ENCODE data around the gene HES3.

Gene HES3

GRCh38 chr1:6288665-6289064, 44.7 kb downstream of the HES3 start:
- no peak overlapping the region for H2AFZ ChIP-seq (ENCODE audit: low read depth, low read length)
- peaks cover 17% of the 10 kb centered on the region for H3K4me1 ChIP-seq (ENCODE audit: low read length)
- H3K9me3 ChIP-seq (ENCODE audit: insufficient read depth, low read length) = no peaks in the 10 kb centered on the region
- TF ChIP-seq CTCF (IDR thresholded peaks at IDR 0.05; ENCODE audit: low read depth, low read length) (no peak), EZH2phosphoT487 (IDR thresholded peaks at IDR 0.05; ENCODE audit: low read depth) (no peak)
- no peak overlapping the region for H3K9ac ChIP-seq (ENCODE audit: low read length)
- H3K36me3 ChIP-seq (replicated peaks; ENCODE audit: low read depth, low read length) = no peaks in the 10 kb centered on the region
- H3K79me2 ChIP-seq (ENCODE audit: low read length) = no peaks in the 10 kb centered on the region
- no peaks in the 10 kb centered on the region for H4K20me1 ChIP-seq (ENCODE audit: insufficient read depth, low read length)
- H3K27ac ChIP-seq (ENCODE audit: low read length) = no peak overlapping the region
- no peaks in the 10 kb centered on the region for H3K27me3 ChIP-seq (ENCODE audit: low read depth, low read length)
- H3K4me2 ChIP-seq (ENCODE audit: low read length) = no peak overlapping the region
- no peak overlapping the region for H3K4me3 ChIP-seq (ENCODE audit: low read length)

GRCh38 chr1:6292102-6292501, 48.1 kb downstream of the HES3 start:
- TF ChIP-seq EZH2phosphoT487 (IDR thresholded peaks at IDR 0.05; ENCODE audit: low read depth) = no peak
- TF ChIP-seq CTCF (IDR thresholded peaks at IDR 0.05; ENCODE audit: low read depth, low read length) = no peak
- no peak overlapping the region for H2AFZ ChIP-seq (ENCODE audit: low read depth, low read length)
- H3K9me3 ChIP-seq (ENCODE audit: insufficient read depth, low read length) = no peaks in the 10 kb centered on the region
- H3K4me2 ChIP-seq (ENCODE audit: low read length) = no peak overlapping the region
- no peaks in the 10 kb centered on the region for H3K27me3 ChIP-seq (ENCODE audit: low read depth, low read length)
- no peaks in the 10 kb centered on the region for H3K79me2 ChIP-seq (ENCODE audit: low read length)
- H3K36me3 ChIP-seq (replicated peaks; ENCODE audit: low read depth, low read length) = no peaks in the 10 kb centered on the region
- no peak overlapping the region for H3K4me3 ChIP-seq (ENCODE audit: low read length)
- H3K4me1 ChIP-seq (ENCODE audit: low read length) = peaks cover 17% of the 10 kb centered on the region
- H4K20me1 ChIP-seq (ENCODE audit: insufficient read depth, low read length) = no peaks in the 10 kb centered on the region
- no peak overlapping the region for H3K9ac ChIP-seq (ENCODE audit: low read length)
- H3K27ac ChIP-seq (ENCODE audit: low read length) = no peak overlapping the region

- H3K27me3 ChIP-seq (ENCODE audit: low read depth, low read length) = no peaks in the 10 kb centered on the region
- no peaks in the 10 kb centered on the region for H3K9me3 ChIP-seq (ENCODE audit: insufficient read depth, low read length)
- H3K27ac ChIP-seq (ENCODE audit: low read length) = no peak overlapping the region
- H2AFZ ChIP-seq (ENCODE audit: low read depth, low read length) = no peak overlapping the region
- H3K36me3 ChIP-seq (replicated peaks; ENCODE audit: low read depth, low read length) = no peaks in the 10 kb centered on the region
- no peak overlapping the region for H3K4me2 ChIP-seq (ENCODE audit: low read length)
- no peak overlapping the region for H3K9ac ChIP-seq (ENCODE audit: low read length)
- H3K4me1 ChIP-seq (ENCODE audit: low read length) = peaks cover 17% of the 10 kb centered on the region
- no peaks in the 10 kb centered on the region for H3K79me2 ChIP-seq (ENCODE audit: low read length)
- TF ChIP-seq EZH2phosphoT487 (IDR thresholded peaks at IDR 0.05; ENCODE audit: low read depth) = no peak
- H3K4me3 ChIP-seq (ENCODE audit: low read length) = no peak overlapping the region
- H4K20me1 ChIP-seq (ENCODE audit: insufficient read depth, low read length) = no peaks in the 10 kb centered on the region
Measured at GRCh38 chr1:6294080-6294889, 50.3 kb downstream of the HES3 start.

GRCh38 chr1:6294890-6295556, 51.0 kb downstream of the HES3 start:
- H3K4me3 ChIP-seq (ENCODE audit: low read length) = no peak overlapping the region
- no peak overlapping the region for H3K4me2 ChIP-seq (ENCODE audit: low read length)
- H3K79me2 ChIP-seq (ENCODE audit: low read length) = no peaks in the 10 kb centered on the region
- H3K36me3 ChIP-seq (replicated peaks; ENCODE audit: low read depth, low read length) = no peaks in the 10 kb centered on the region
- no peaks in the 10 kb centered on the region for H3K9me3 ChIP-seq (ENCODE audit: insufficient read depth, low read length)
- TF ChIP-seq EZH2phosphoT487 (IDR thresholded peaks at IDR 0.05; ENCODE audit: low read depth) = no peak
- no peak for TF ChIP-seq CTCF (IDR thresholded peaks at IDR 0.05; ENCODE audit: low read depth, low read length)
- H4K20me1 ChIP-seq (ENCODE audit: insufficient read depth, low read length) = no peaks in the 10 kb centered on the region
- no peak overlapping the region for H3K27ac ChIP-seq (ENCODE audit: low read length)
- peaks cover 15% of the 10 kb centered on the region for H3K4me1 ChIP-seq (ENCODE audit: low read length)
- no peak overlapping the region for H3K9ac ChIP-seq (ENCODE audit: low read length)
- H3K27me3 ChIP-seq (ENCODE audit: low read depth, low read length) = no peaks in the 10 kb centered on the region
- H2AFZ ChIP-seq (ENCODE audit: low read depth, low read length) = no peak overlapping the region

All from OCI-LY3 (cell line).